GM12892 (cell line): ENCODE data around the gene ARPP19.

Experiments used
- POLR2A ChIP-seq: IDR thresholded peaks from 2 replicates; pipeline ENCODE4 v1.6.1; 2011; ENCODE audit warnings: low read depth, low read length, control low read depth
- POLR2AphosphoS5 ChIP-seq: IDR thresholded peaks from 2 replicates; pipeline ENCODE4 v1.6.1; 2011; ENCODE audit warnings: low read depth, low read length, control low read depth

GRCh38 chr15:52520421-52520820 is 48.4 kb downstream of the ARPP19 start:
- TF ChIP-seq POLR2A, result no peak
- TF ChIP-seq POLR2AphosphoS5, result no peak
